Kasumi-1 (cell line): ENCODE measurements around the gene SQSTM1.
"Not testable (repeated sequence)": the region's sequence is repeated elsewhere in the genome, so short reads cannot be mapped to it uniquely, and the experiment has no call there.

Experiments used
- DNase-seq, 2 experiments: peaks; one replicate each; lab custom pipeline; 2025; lab: John Stamatoyannopoulos, UW

SQSTM1 gene

GRCh38 chr5:179824745-179825112 is 4.0 kb downstream of the SQSTM1 start:
- DNase-seq = no peak

GRCh38 chr5:179825655-179826182 is 5.0 kb downstream of the SQSTM1 start:
- DNase-seq = no peak

GRCh38 chr5:179827680-179828079 is 7.0 kb downstream of the SQSTM1 start:
- peak; percentile 97 for DNase-seq

- DNase-seq = no peak
Measured at GRCh38 chr5:179828756-179829421, 8.2 kb downstream of the SQSTM1 start.

- no peak for DNase-seq
Measured at GRCh38 chr5:179829732-179830435, 9.2 kb downstream of the SQSTM1 start.

- no peak for DNase-seq
Measured at GRCh38 chr5:179830818-179831468, 10.2 kb downstream of the SQSTM1 start.

GRCh38 chr5:179832039-179832745 is 11.5 kb downstream of the SQSTM1 start:
- no peak for DNase-seq

- no peak for DNase-seq
Measured at GRCh38 chr5:179833056-179833708, 12.5 kb downstream of the SQSTM1 start.

GRCh38 chr5:179833709-179834070 is 13.0 kb downstream of the SQSTM1 start:
- DNase-seq = no peak

GRCh38 chr5:179834120-179834519 is 13.4 kb downstream of the SQSTM1 start:
- DNase-seq = no peak

GRCh38 chr5:179834871-179835270 is 14.2 kb downstream of the SQSTM1 start:
- DNase-seq = not testable (repeated sequence)

- peak in 1 of 2 experiments; percentile 21 for DNase-seq
Measured at GRCh38 chr5:179836225-179837019, 15.7 kb downstream of the SQSTM1 start.

GRCh38 chr5:179837076-179838011 is 16.6 kb downstream of the SQSTM1 start:
- no peak for DNase-seq

- no peak for DNase-seq
Measured at GRCh38 chr5:179839328-179840256, 18.9 kb downstream of the SQSTM1 start.

- DNase-seq = no peak
Measured at GRCh38 chr5:179840321-179840720, 19.6 kb downstream of the SQSTM1 start.

- no peak for DNase-seq
Measured at GRCh38 chr5:179840766-179841165, 20.1 kb downstream of the SQSTM1 start.

GRCh38 chr5:179841621-179842020 is 20.9 kb downstream of the SQSTM1 start:
- DNase-seq = no peak

GRCh38 chr5:179852993-179853547 is 32.4 kb downstream of the SQSTM1 start:
- DNase-seq = no peak
